IMR-90 (cell line): Measurements from ENCODE around the gene ZBTB14. TPM values are rescaled to one million over a fixed set of nuclear protein-coding genes. Genes with fewer than 3 reads are reported as not detected.

ENCODE experiments used
- ATAC-seq: fragments of 200-7000 bp; cut with Tn5 transposase; 2 replicates; pipeline ENCODE4 v1.9.1; 2020; ENCODE audit warnings: low read depth, mild to moderate bottlenecking, moderate library complexity
- Bru-seq: library from RNA; stranded (reverse); fragments of 400-500 nt; gene quantifications from one replicate; lab custom pipeline; 2021; lab: Mats Ljungman, UMichigan
- BruChase-seq, 2 experiments: library from RNA; stranded (reverse); fragments of 400-500 nt; gene quantifications; one replicate each; lab custom pipeline; 2021; lab: Mats Ljungman, UMichigan
- BruUV-seq: library from RNA; stranded (reverse); fragments of 400-500 nt; replicated peaks from 2 replicates; lab custom pipeline; 2021; lab: Mats Ljungman, UMichigan
- CTCF ChIA-PET: fragments of 300-600 bp; formaldehyde crosslinking; extraction: SDS; loops from one replicate; lab custom pipeline; 2021; ENCODE audit warnings: antibody characterized with exemption; lab: Yijun Ruan, JAX
- POLR2A ChIA-PET: fragments of 300-600 bp; sonication (Branson Sonifier 250); formaldehyde crosslinking; loops from one replicate; lab custom pipeline; 2022; ENCODE audit warnings: antibody characterized with exemption; ENCODE audit not compliant: unreplicated experiment; lab: Charles Lee
- DNase-seq: peaks from one replicate; pipeline ENCODE4 v3.0.0; 2013
- H2AFZ ChIP-seq: replicated peaks from 2 replicates; pipeline ENCODE3; 2013; ENCODE audit warnings: low read length, mild to moderate bottlenecking; ENCODE audit not compliant: poor library complexity
- H2AK5ac ChIP-seq: 2 replicates; pipeline ENCODE4 v1.6.1; 2013; ENCODE audit warnings: low read depth, low read length, inconsistent platforms
- H2AK9ac ChIP-seq: replicated peaks from 2 replicates; pipeline ENCODE3; 2013; ENCODE audit warnings: mild to moderate bottlenecking, low read depth, low read length, moderate library complexity; ENCODE audit not compliant: poor library complexity
- H2BK120ac ChIP-seq: 2 replicates; pipeline ENCODE4 v1.6.1; 2013; ENCODE audit warnings: low read depth, low read length, inconsistent platforms
- H2BK15ac ChIP-seq: 3 replicates; pipeline ENCODE4 v1.6.1; 2013; ENCODE audit warnings: low read depth, low read length, inconsistent platforms
- H2BK20ac ChIP-seq: 2 replicates; pipeline ENCODE4 v1.6.1; 2013; ENCODE audit warnings: low read depth, mild to moderate bottlenecking, inconsistent platforms, low read length, moderate library complexity
- H2BK5ac ChIP-seq: 2 replicates; pipeline ENCODE4 v1.6.1; 2013; ENCODE audit warnings: mild to moderate bottlenecking, low read depth, low read length, inconsistent platforms; ENCODE audit not compliant: poor library complexity, severe bottlenecking
- H3K14ac ChIP-seq: replicated peaks from 2 replicates; pipeline ENCODE4 v1.6.1; 2013; ENCODE audit warnings: low read depth, low read length, inconsistent platforms
- H3K18ac ChIP-seq: 2 replicates; pipeline ENCODE4 v1.6.1; 2013; ENCODE audit warnings: low read depth, low read length, control low read depth
- H3K23ac ChIP-seq: 2 replicates; pipeline ENCODE4 v1.6.1; 2013; ENCODE audit warnings: low read depth, low read length, inconsistent platforms
- H3K27ac ChIP-seq: 2 replicates; pipeline ENCODE4 v1.5.1; 2013; ENCODE audit warnings: mild to moderate bottlenecking, control low read depth, low read length; ENCODE audit not compliant: insufficient read depth
- H3K27me3 ChIP-seq: 2 replicates; pipeline ENCODE4 v1.6.1; 2013; ENCODE audit warnings: low read length; ENCODE audit not compliant: control insufficient read depth, insufficient read depth
- H3K36me3 ChIP-seq: 2 replicates; pipeline ENCODE4 v1.6.1; 2013; ENCODE audit warnings: low read length, mixed read lengths; ENCODE audit not compliant: control insufficient read depth, insufficient read depth
- H3K4ac ChIP-seq: 2 replicates; pipeline ENCODE4 v1.6.1; 2013; ENCODE audit warnings: low read depth, low read length, inconsistent platforms
- H3K4me1 ChIP-seq: 2 replicates; pipeline ENCODE4 v1.6.1; 2013; ENCODE audit warnings: low read length, mixed read lengths; ENCODE audit not compliant: control insufficient read depth, insufficient read depth
- H3K4me2 ChIP-seq: 2 replicates; pipeline ENCODE4 v1.6.1; 2013; ENCODE audit warnings: low read depth, mild to moderate bottlenecking, control low read depth, low read length, moderate library complexity
- H3K4me3 ChIP-seq: 2 replicates; pipeline ENCODE4 v1.5.1; 2013; ENCODE audit warnings: low read depth, mild to moderate bottlenecking, control low read depth, low read length, moderate library complexity; ENCODE audit not compliant: insufficient read depth
- H3K56ac ChIP-seq: 2 replicates; pipeline ENCODE4 v1.6.1; 2013; ENCODE audit warnings: low read length, inconsistent platforms; ENCODE audit not compliant: insufficient read depth; ENCODE audit errors: extremely low read depth
- H3K79me1 ChIP-seq, 2 experiments: 2 replicates each; pipeline ENCODE4 v1.6.1; 2013; ENCODE audit warnings: low read length in 2 of 2, inconsistent platforms in 1 of 2, low read depth in 1 of 2
- H3K9ac ChIP-seq: 2 replicates; pipeline ENCODE4 v1.6.1; 2013; ENCODE audit warnings: low read depth, low read length, control low read depth
- H3K9me1 ChIP-seq: 2 replicates; pipeline ENCODE4 v1.6.1; 2013; ENCODE audit warnings: low read length, inconsistent platforms; ENCODE audit not compliant: insufficient read depth
- H3K9me3 ChIP-seq: 2 replicates; pipeline ENCODE4 v1.6.1; 2013; ENCODE audit warnings: low read length; ENCODE audit not compliant: control insufficient read depth, insufficient read depth
- H4K20me1 ChIP-seq: 2 replicates; pipeline ENCODE4 v1.6.1; 2013; ENCODE audit warnings: low read length, inconsistent platforms; ENCODE audit not compliant: insufficient read depth
- H4K5ac ChIP-seq: 2 replicates; pipeline ENCODE4 v1.6.1; 2013; ENCODE audit warnings: mild to moderate bottlenecking, low read depth, low read length, control low read depth
- H4K8ac ChIP-seq, 2 experiments: 2 replicates each; pipeline ENCODE4 v1.6.1; 2013; ENCODE audit warnings: low read depth in 2 of 2, low read length in 2 of 2, control low read depth in 1 of 2, inconsistent platforms in 1 of 2
- H4K91ac ChIP-seq: 2 replicates; pipeline ENCODE4 v1.6.1; 2013; ENCODE audit warnings: low read depth, low read length, inconsistent platforms; ENCODE audit not compliant: insufficient read depth
- MAZ ChIP-seq: IDR thresholded peaks from 2 replicates; pipeline ENCODE4 v1.6.1; 2012; ENCODE audit warnings: low read depth, mild to moderate bottlenecking, low read length, improper control_type of control experiment, moderate library complexity, borderline replicate concordance
- RAD21 ChIP-seq: IDR thresholded peaks from 2 replicates; pipeline ENCODE4 v1.6.1; 2012; ENCODE audit warnings: low read length, improper control_type of control experiment
- RCOR1 ChIP-seq: IDR thresholded peaks from 2 replicates; pipeline ENCODE4 v1.6.1; 2012; ENCODE audit warnings: mild to moderate bottlenecking, low read length, improper control_type of control experiment; ENCODE audit not compliant: insufficient replicate concordance
- WGBS, 2 experiments: methylation state at CpG; one replicate each; pipeline versions ENCODE4 v1.1.5 to v1.1.7; 2013; ENCODE audit warnings: missing lambda C conversion rate in 2 of 2; ENCODE audit not compliant: insufficient read length in 1 of 2; ENCODE audit errors: extremely low coverage in 2 of 2; 5-methylcytosine and 5-hydroxymethylcytosine counted together
- dilution Hi-C: fragments of 300-500 bp; cut with HindIII; formaldehyde crosslinking; loops from one replicate; pipeline ENCODE4 v1.14.3; 2018; ENCODE audit warnings: low sequenced_read_pairs; ENCODE audit not compliant: unreplicated experiment
- in situ Hi-C: fragments of 300-500 bp; cut with MboI; formaldehyde crosslinking; loops from 3 replicates; pipeline ENCODE4 v1.14.3; 2019; ENCODE audit warnings: low sequenced_read_pairs, inconsistent platforms, mixed read lengths
- intact Hi-C: fragments of 100-400 bp; cut with micrococcal nuclease; formaldehyde crosslinking; loops from 2 replicates; pipeline ENCODE4 v1.10.0; 2022
- long read RNA-seq: library from polyadenylated mRNA; unstranded; transcript quantifications from one replicate; pipeline ENCODE4 v2.0.0, GENCODE V29; 2021; ENCODE audit not compliant: unreplicated experiment
- polyA plus RNA-seq, 3 experiments: library from polyadenylated mRNA; depleted of rRNA; stranded (reverse); fragments of >200 nt; gene quantifications; 2 replicates each; pipeline ENCODE4 v1.2.3, GENCODE V29; 2012; ENCODE audit warnings: low replicate concordance in 1 of 3
- total RNA-seq: library from RNA; depleted of rRNA; stranded (reverse); fragments of >200 nt; gene quantifications from 2 replicates; pipeline ENCODE4 v1.2.3, GENCODE V29; 2012; rRNA removed

The ZBTB14 gene, protein sequence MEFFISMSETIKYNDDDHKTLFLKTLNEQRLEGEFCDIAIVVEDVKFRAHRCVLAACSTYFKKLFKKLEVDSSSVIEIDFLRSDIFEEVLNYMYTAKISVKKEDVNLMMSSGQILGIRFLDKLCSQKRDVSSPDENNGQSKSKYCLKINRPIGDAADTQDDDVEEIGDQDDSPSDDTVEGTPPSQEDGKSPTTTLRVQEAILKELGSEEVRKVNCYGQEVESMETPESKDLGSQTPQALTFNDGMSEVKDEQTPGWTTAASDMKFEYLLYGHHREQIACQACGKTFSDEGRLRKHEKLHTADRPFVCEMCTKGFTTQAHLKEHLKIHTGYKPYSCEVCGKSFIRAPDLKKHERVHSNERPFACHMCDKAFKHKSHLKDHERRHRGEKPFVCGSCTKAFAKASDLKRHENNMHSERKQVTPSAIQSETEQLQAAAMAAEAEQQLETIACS
- 9.1 and 10.0 TPM in 2 replicates for total RNA-seq
- 4.5 and 5.8 TPM in 2 replicates for polyA plus RNA-seq (2012; rRNA removed)
- 0.98 and 2.0 TPM in 2 replicates for polyA plus RNA-seq (2012; cell fraction: cytosol; rRNA removed)
- polyA plus RNA-seq (2012; cell fraction: nucleus; rRNA removed; ENCODE audit: low replicate concordance) = 2.7 and 16.9 TPM in 2 replicates
- percentile 43 among the genes with signal in this experiment for Bru-seq, nascent RNA
- percentile 48 among the genes with signal in this experiment for BruChase-seq, experiment 1, labeled RNA remaining after a 6-hour chase
- BruChase-seq, experiment 2, labeled RNA remaining after a 2-hour chase = percentile 54 among the genes with signal in this experiment
- long read RNA-seq, partial matches to known transcripts = 1 of 17 reads
- long read RNA-seq, other reads (novel, unspliced or antisense) = 7 of 17 reads

DNA sequence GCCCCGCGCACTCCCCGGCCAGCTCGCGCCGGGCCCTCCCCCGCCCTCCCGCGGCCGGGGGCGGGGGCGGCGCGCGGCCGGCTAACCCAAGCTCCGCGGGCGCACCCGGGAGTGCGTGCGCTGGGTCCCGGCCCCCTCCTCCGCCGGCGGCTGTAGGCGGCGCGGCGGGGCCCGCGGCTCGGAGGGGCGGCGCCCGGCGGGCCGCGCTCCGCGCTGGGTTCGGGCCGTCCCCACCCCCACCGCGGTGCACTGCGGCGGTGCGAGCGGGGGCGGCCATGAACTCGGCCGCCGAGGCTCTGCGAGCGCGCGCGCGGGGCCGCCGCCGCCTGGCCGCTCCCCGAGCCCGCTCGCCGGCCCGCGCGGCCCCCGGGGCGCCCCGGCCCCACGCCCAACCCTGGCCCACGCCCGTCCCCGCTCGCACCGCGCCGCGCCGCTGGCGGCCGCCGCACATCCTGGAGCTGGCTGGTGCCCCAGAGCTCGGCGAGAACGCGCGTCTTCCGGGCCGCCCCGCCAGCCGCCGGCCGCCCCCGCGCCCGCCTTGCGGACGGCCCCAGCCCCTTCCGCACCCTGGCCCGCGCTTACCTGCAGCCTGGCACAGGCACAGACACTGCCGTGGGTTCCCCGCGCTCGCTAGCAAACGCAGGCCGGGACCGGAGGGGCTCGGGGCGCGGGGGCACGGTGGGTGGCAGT, at the start of gene ZBTB14:
Gene ZBTB14, minus strand, starts transcription at position 496 of the 690 bp plus-strand sequence. CDS start 2,480 bp downstream, outside the sequence.
- dilution Hi-C loops = no loop called here

More for the DNA sequence above, at the start of gene ZBTB14:
- Histone ChIP-seq H3K4me1 (peaks cover 3% of the 10 kb centered on the region), H2BK20ac (no peak within 1 kb of the TSS; the same call in 1 of the 2 replicates), H3K27me3 (no peaks in the 10 kb centered on the region; the same call in 1 of the 2 replicates), H3K4me2 (peak within 1 kb of the TSS; percentile 95), H4K20me1 (no peaks in the 10 kb centered on the region), H3K18ac (peak within 1 kb of the TSS; percentile 26), H4K8ac (peak within 1 kb of the TSS; percentile 85 to 96), H3K56ac (peak within 1 kb of the TSS; percentile 90), H3K4ac (peak within 1 kb of the TSS; percentile 93), H2AK5ac (peak within 1 kb of the TSS; percentile 35), H3K36me3 (peaks cover 12% of the 10 kb centered on the region), H4K91ac (peak within 1 kb of the TSS; percentile 81), H2AK9ac (peak within 1 kb of the TSS; percentile 92), H3K14ac (peak within 1 kb of the TSS; percentile 98), H2BK5ac (peak within 1 kb of the TSS; percentile 88), H3K9ac (peak within 1 kb of the TSS; percentile 89), H3K79me1 (peaks cover 12% of the 10 kb centered on the region in 2 experiments), H3K4me3 (peak within 1 kb of the TSS; percentile 65), H4K5ac (peak within 1 kb of the TSS; percentile 57), H3K9me1 (peaks cover 10% of the 10 kb centered on the region; the same call in 1 of the 2 replicates), H2BK120ac (peak within 1 kb of the TSS; percentile 68), H2AFZ (peak within 1 kb of the TSS; percentile 92), H3K23ac (peak within 1 kb of the TSS; percentile 92), H3K9me3 (no peaks in the 10 kb centered on the region), H3K27ac (peak within 1 kb of the TSS; percentile 87), H2BK15ac (no peak within 1 kb of the TSS)
- ChIA-PET CTCF (no interaction called here), POLR2A (interaction anchor here (0.8 kb wide), 1 partner anchor 58 kb away, joined by 3 read pairs; no protein-coding TSS in a partner anchor)
- TF ChIP-seq MAZ = peak; percentile 77; the same call in 1 of the 2 replicates
- no peak for TF ChIP-seq RAD21
- no peak for TF ChIP-seq RCOR1
- DNase-seq = peak; percentile 54
- peak; percentile 68 for ATAC-seq
- intact Hi-C loops = no loop called here
- WGBS, 2 experiments = 1% methylated on average over 25 of the region's 116 CpGs; no CpG with 5 or more reads in 1 of the 2 experiments
- in situ Hi-C loops = no loop called here
- no TSS peak for BruUV-seq
